Naive thymus-derived CD8-positive, alpha-beta T cell (primary cell): ENCODE data around the gene ARHGEF25. TPM values are rescaled to one million over a fixed set of nuclear protein-coding genes. Genes with fewer than 3 reads are reported as not detected.
"Not testable (repeated sequence)": the region's sequence is repeated elsewhere in the genome, so short reads cannot be mapped to it uniquely, and the experiment has no call there.

Experiments
- ATAC-seq, 2 donors: fragments of 150-1000 bp; cut with Tn5 transposase in 1 of 2; sonication (Bioruptor Pico), chemical (Tn5 transposase) in 1 of 2; 1 replicate in 1 of 2; 2 replicates in 1 of 2; pipeline ENCODE4 v1.10.0; 2021; ENCODE audit warnings: mild to moderate bottlenecking in 2 of 2, moderate library complexity in 2 of 2
- POLR2A ChIA-PET: fragments of 350-600 bp; sonication (Branson Sonifier 250); formaldehyde crosslinking; loops from one replicate; lab custom pipeline; 2021; ENCODE audit warnings: antibody characterized with exemption; lab: Charles Lee
- DNase-seq, 10 donors: peaks; one replicate each; pipeline versions ENCODE4 v3.0.0 to v3.0.0-alpha.2; 2020 to 2022
- H3K27ac Mint-ChIP-seq, 10 donors: one replicate each; pipeline ENCODE4 v1.8.0; 2020 to 2022; ENCODE audit warnings: mild to moderate bottlenecking in 10 of 10, mixed read lengths in 10 of 10, moderate library complexity in 4 of 10, inconsistent platforms in 1 of 10
- H3K27me3 Mint-ChIP-seq, 5 donors: one replicate each; pipeline ENCODE4 v1.8.0; 2021 to 2022; ENCODE audit warnings: mixed read lengths in 5 of 5
- H3K36me3 Mint-ChIP-seq, 3 donors: one replicate each; pipeline ENCODE4 v1.8.0; 2020 to 2022; ENCODE audit warnings: mixed read lengths in 3 of 3, mild to moderate bottlenecking in 2 of 3, inconsistent platforms in 1 of 3
- H3K4me1 Mint-ChIP-seq, 4 donors: one replicate each; pipeline ENCODE4 v1.8.0; 2021 to 2022; ENCODE audit warnings: mixed read lengths in 4 of 4
- H3K4me3 Mint-ChIP-seq, 10 donors: one replicate each; pipeline ENCODE4 v1.8.0; 2020 to 2022; ENCODE audit warnings: mild to moderate bottlenecking in 10 of 10, mixed read lengths in 10 of 10, moderate library complexity in 6 of 10, inconsistent platforms in 1 of 10
- H3K9me3 Mint-ChIP-seq, 9 donors: one replicate each; pipeline ENCODE4 v1.8.0; 2020 to 2022; ENCODE audit warnings: mixed read lengths in 9 of 9, mild to moderate bottlenecking in 3 of 9, inconsistent platforms in 1 of 9, moderate library complexity in 1 of 9
- polyA plus RNA-seq, 3 donors: library from polyadenylated mRNA; unstranded; fragments of 300-500 nt; fragmentation: Illumina TruSeq; gene quantifications; one replicate each; pipeline ENCODE4 v1.2.3, GENCODE V29; 2021
- total RNA-seq, 8 experiments: library from RNA in 2 of 8; stranded (reverse) in 2 of 8; gene quantifications; one replicate each; pipeline ENCODE4 v1.2.3 and lab custom pipeline; 2021 to 2026

ARHGEF25 gene
- total and polyA plus RNA-seq, 5 experiments from 2014 or later: 0.27 to 0.55 TPM; not detected in 3

DNA sequence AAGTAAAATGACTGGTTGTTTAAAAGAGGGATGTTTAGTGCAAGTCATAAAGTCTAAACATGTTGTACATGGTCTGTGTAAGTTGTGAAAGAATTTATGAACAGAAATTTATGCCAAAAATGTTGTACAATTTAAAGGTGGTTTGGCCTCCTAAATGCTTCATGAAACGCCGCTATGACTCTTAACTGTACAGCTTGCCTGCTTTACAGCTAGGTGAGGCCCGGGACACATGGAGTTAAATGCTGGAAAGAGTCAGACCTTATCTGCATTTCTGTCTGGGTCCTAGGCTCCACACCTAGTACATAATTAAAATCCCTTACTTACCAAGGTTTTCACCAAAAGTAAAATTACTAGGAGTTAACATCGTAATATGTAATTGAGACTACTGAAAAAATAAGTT is 50.1 kb downstream of the ARHGEF25 start:
- no peak for ATAC-seq
- DNase-seq: no peak
- Mint-ChIP-seq H3K4me1 (peaks cover 0 to 1% (median 0%) of the 10 kb centered on the region in 4 donors), H3K36me3 (peaks cover 0 to 2% (median 0%) of the 10 kb centered on the region in 3 donors), H3K9me3 (no peaks in the 10 kb centered on the region), H3K27ac (no peak overlapping the region), H3K4me3 (no peak overlapping the region), H3K27me3 (peaks cover 0 to 9% (median 4%) of the 10 kb centered on the region in 5 donors)
- POLR2A ChIA-PET: no interaction called here

DNA sequence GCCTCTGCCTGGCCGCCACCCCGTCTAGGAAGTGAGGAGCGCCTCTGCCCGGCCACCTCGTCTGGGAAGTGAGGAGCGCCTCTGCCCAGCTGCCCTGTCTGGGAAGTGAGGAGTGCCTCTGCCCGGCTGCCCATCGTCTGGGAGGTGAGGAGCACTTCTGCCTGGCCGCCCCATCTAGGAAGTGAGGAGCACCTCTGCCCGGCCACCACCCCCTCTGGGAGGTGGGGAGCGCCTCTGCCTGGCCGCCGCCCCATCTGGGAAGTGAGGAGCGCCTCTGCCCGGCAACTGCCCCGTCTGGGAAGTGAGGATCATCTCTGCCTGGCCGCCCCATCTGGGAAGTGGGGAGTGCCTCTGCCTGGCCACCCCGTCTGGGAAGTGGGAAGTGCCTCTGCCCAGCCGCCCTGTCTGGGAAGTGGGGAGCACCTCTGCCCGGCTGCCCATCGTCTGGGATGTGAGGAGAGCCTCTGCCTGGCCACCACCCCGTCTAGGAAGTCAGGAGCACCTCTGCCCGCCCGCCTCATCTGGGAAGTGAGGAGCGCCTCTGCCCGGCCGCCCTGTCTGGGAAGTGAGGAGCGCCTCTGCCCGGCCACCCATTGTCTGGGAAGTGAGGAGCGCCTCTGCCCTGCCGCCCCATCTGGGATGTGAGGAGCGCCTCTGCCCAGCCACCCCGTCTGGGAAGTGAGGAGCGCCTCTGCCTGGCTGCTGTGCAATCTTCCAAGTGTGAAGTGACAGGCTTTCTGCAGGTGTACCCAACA is 54.0 kb downstream of the ARHGEF25 start:
- POLR2A ChIA-PET, H3K27me3 Mint-ChIP-seq, H3K36me3 Mint-ChIP-seq, H3K27ac Mint-ChIP-seq, DNase-seq, ATAC-seq, H3K4me3 Mint-ChIP-seq, H3K4me1 Mint-ChIP-seq, H3K9me3 Mint-ChIP-seq: not testable (repeated sequence)

Other genes starting within 250 kb of the ARHGEF25 start
- 100 to 1,000 TPM; 104 to 115 TPM for gene R3HDM2, start 180.4 kb upstream of the ARHGEF25 start, total RNA-seq
- 10 to 100 TPM in 1 of 3 donors, 1 to 10 TPM in 2; 5.4 to 17.3 (median 7.4) TPM for gene R3HDM2, start 180.4 kb upstream of the ARHGEF25 start, polyA plus RNA-seq
- under 1 TPM; 0.18 to 0.19 TPM for gene INHBC, start 176.7 kb upstream of the ARHGEF25 start, total RNA-seq
- not detected for gene INHBC, start 176.7 kb upstream of the ARHGEF25 start, polyA plus RNA-seq
- not detected for gene INHBE, start 156.1 kb upstream of the ARHGEF25 start, total RNA-seq
- gene INHBE, start 156.1 kb upstream of the ARHGEF25 start, polyA plus RNA-seq: under 1 TPM in 1 of 3 donors, not detected in 2; 0.16 TPM
- 1 to 10 TPM; 1.9 to 2.7 TPM for gene GLI1, start 151.7 kb upstream of the ARHGEF25 start, total RNA-seq
- gene GLI1, start 151.7 kb upstream of the ARHGEF25 start, polyA plus RNA-seq: not detected
- 100 to 1,000 TPM; 287 to 291 TPM for gene ARHGAP9, start 131.6 kb upstream of the ARHGEF25 start, total RNA-seq
- 100 to 1,000 TPM; 136 to 240 (median 150) TPM for gene ARHGAP9, start 131.6 kb upstream of the ARHGEF25 start, polyA plus RNA-seq
- gene MARS1, start 123.4 kb upstream of the ARHGEF25 start, total RNA-seq: 100 to 1,000 TPM; 368 to 386 TPM
- 10 to 100 TPM; 81.0 to 93.5 (median 91.9) TPM for gene MARS1, start 123.4 kb upstream of the ARHGEF25 start, polyA plus RNA-seq
- 10 to 100 TPM; 88.0 to 89.5 TPM for gene DDIT3, start 90.9 kb upstream of the ARHGEF25 start, total RNA-seq
- gene DDIT3, start 90.9 kb upstream of the ARHGEF25 start, polyA plus RNA-seq: 10 to 100 TPM; 13.1 to 18.7 (median 15.5) TPM
- 100 to 1,000 TPM in 1 of 2 experiments, 10 to 100 TPM in 1; 98.5 to 104 TPM for gene MBD6, start 88.6 kb upstream of the ARHGEF25 start, total RNA-seq
- 1 to 10 TPM in 2 of 3 donors, under 1 TPM in 1; 0.38 to 2.5 (median 2.1) TPM for gene MBD6, start 88.6 kb upstream of the ARHGEF25 start, polyA plus RNA-seq
- 10 to 100 TPM; 69.0 to 70.5 TPM for gene DCTN2, start 64.2 kb upstream of the ARHGEF25 start, total RNA-seq
- gene DCTN2, start 64.2 kb upstream of the ARHGEF25 start, polyA plus RNA-seq: 10 to 100 TPM; 60.6 to 67.8 (median 67.7) TPM
- 1 to 10 TPM; 1.5 to 2.3 TPM for gene KIF5A, start 61.4 kb upstream of the ARHGEF25 start, total RNA-seq
- under 1 TPM in 2 of 3 donors, not detected in 1; 0.17 to 0.20 TPM for gene KIF5A, start 61.4 kb upstream of the ARHGEF25 start, polyA plus RNA-seq
- 10 to 100 TPM; 23.4 to 24.8 TPM for gene PIP4K2C, start 20.2 kb upstream of the ARHGEF25 start, total RNA-seq
- gene PIP4K2C, start 20.2 kb upstream of the ARHGEF25 start, polyA plus RNA-seq: 10 to 100 TPM; 10.9 to 24.6 (median 22.7) TPM
- 10 to 100 TPM; 36.2 to 36.3 TPM for gene DTX3, start 6.6 kb upstream of the ARHGEF25 start, total RNA-seq
- gene DTX3, start 6.6 kb upstream of the ARHGEF25 start, polyA plus RNA-seq: 1 to 10 TPM; 4.9 to 9.4 (median 7.7) TPM
- gene B4GALNT1, start 21.8 kb downstream of the ARHGEF25 start, total RNA-seq: under 1 TPM in 1 of 2 experiments, not detected in 1; 0.30 TPM
- not detected for gene B4GALNT1, start 21.8 kb downstream of the ARHGEF25 start, polyA plus RNA-seq
- gene OS9, start 82.7 kb downstream of the ARHGEF25 start, total RNA-seq: 100 to 1,000 TPM; 158 to 166 TPM
- 10 to 100 TPM; 53.6 to 56.3 (median 53.6) TPM for gene OS9, start 82.7 kb downstream of the ARHGEF25 start, polyA plus RNA-seq
- gene AGAP2, start 127.3 kb downstream of the ARHGEF25 start, total RNA-seq: 10 to 100 TPM; 54.4 to 58.8 TPM
- 1 to 10 TPM; 4.3 to 6.9 (median 5.6) TPM for gene AGAP2, start 127.3 kb downstream of the ARHGEF25 start, polyA plus RNA-seq
- 10 to 100 TPM; 22.5 to 24.8 TPM for gene TSPAN31, start 133.6 kb downstream of the ARHGEF25 start, total RNA-seq
- 10 to 100 TPM; 42.2 to 53.3 (median 47.3) TPM for gene TSPAN31, start 133.6 kb downstream of the ARHGEF25 start, polyA plus RNA-seq
- gene CDK4, start 140.9 kb downstream of the ARHGEF25 start, total RNA-seq: 10 to 100 TPM; 44.6 to 49.0 TPM
- 100 to 1,000 TPM in 1 of 3 donors, 10 to 100 TPM in 2; 71.3 to 101 (median 80.5) TPM for gene CDK4, start 140.9 kb downstream of the ARHGEF25 start, polyA plus RNA-seq
- 10 to 100 TPM; 59.5 to 64.8 TPM for gene MARCHF9, start 143.7 kb downstream of the ARHGEF25 start, total RNA-seq
- gene MARCHF9, start 143.7 kb downstream of the ARHGEF25 start, polyA plus RNA-seq: 1 to 10 TPM; 2.2 to 6.6 (median 4.5) TPM
- gene CYP27B1, start 155.6 kb downstream of the ARHGEF25 start, total RNA-seq: 1 to 10 TPM; 1.4 to 1.6 TPM
- gene CYP27B1, start 155.6 kb downstream of the ARHGEF25 start, polyA plus RNA-seq: not detected
- gene METTL1, start 160.7 kb downstream of the ARHGEF25 start, total RNA-seq: 10 to 100 TPM; 14.6 to 17.6 TPM
- 10 to 100 TPM; 12.9 to 21.7 (median 18.7) TPM for gene METTL1, start 160.7 kb downstream of the ARHGEF25 start, polyA plus RNA-seq
- 1 to 10 TPM; 2.9 to 4.0 TPM for gene EEF1AKMT3, start 161.2 kb downstream of the ARHGEF25 start, total RNA-seq
- 1 to 10 TPM; 1.4 to 4.2 (median 1.8) TPM for gene EEF1AKMT3, start 161.2 kb downstream of the ARHGEF25 start, polyA plus RNA-seq
- 10 to 100 TPM; 18.9 to 29.0 TPM for gene TSFM, start 171.4 kb downstream of the ARHGEF25 start, total RNA-seq
- gene TSFM, start 171.4 kb downstream of the ARHGEF25 start, polyA plus RNA-seq: 10 to 100 TPM; 25.5 to 31.0 (median 28.3) TPM
- 10 to 100 TPM; 13.4 to 16.8 TPM for gene AVIL, start 207.3 kb downstream of the ARHGEF25 start, total RNA-seq
- gene AVIL, start 207.3 kb downstream of the ARHGEF25 start, polyA plus RNA-seq: under 1 TPM; 0.11 to 0.80 (median 0.13) TPM
- 100 to 1,000 TPM; 258 to 262 TPM for gene CTDSP2, start 235.3 kb downstream of the ARHGEF25 start, total RNA-seq
- 10 to 100 TPM; 51.4 to 81.2 (median 71.5) TPM for gene CTDSP2, start 235.3 kb downstream of the ARHGEF25 start, polyA plus RNA-seq